ENCODE results near the gene ANKEF1.
"Not testable (repeated sequence)": the region's sequence is repeated elsewhere in the genome, so short reads cannot be mapped to it uniquely, and the experiment has no call there.

The ANKEF1 gene

DNA sequence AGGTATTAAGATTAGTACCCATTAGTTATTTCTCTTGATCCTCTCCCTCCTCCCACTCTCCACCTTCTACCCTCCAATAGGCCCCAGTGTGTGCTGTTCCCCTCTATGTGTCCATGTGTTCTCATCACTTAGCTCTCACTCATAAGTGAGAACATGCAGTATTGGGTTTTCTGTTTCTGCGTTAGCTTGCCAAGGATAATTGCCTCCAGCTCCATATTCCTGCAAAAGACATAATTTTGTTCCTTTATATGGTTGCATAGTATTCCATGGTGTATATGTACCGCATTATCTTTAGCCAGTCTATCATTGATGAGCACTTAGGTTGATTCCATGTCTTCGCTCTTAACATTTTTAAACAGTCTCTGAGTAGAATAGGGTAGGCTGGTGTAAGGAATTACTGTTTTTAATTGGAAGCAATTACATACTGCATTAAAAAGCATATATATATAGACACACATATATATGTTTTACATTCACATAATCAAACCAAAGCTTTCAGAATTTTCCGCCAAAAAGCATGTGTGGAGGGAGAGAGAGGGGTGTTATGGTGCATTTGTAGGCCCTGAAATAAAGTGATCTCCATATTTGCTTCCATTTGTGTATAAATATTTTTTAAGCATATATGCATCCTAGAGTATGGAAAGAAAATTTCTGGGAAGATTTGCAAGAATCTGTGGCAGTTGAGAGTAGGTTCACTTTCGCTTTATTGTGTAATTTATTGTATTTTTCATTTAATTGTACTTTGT is 709 bp upstream of the ANKEF1 start:
- no peak for DNase-seq

DNA sequence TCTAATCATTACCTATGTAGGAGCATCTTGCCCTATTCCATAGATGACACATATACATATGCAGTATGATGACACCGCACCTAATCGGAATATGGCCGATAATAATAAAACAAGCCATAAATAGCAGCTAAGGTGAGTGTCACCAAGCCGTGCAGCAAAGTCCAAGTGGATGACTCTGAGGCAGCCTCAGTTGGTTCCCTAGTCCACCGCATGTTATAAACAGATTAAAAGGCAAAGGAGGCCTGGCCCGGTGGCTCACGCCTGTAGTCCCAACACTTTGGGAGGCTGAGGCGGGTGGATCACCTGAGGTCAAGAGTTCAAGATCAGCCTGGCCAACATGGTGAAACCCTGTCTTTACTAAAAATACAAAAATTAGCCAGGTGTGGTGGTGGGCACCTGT is 1.5 kb downstream of the ANKEF1 start:
- not testable (repeated sequence) for DNase-seq

DNA sequence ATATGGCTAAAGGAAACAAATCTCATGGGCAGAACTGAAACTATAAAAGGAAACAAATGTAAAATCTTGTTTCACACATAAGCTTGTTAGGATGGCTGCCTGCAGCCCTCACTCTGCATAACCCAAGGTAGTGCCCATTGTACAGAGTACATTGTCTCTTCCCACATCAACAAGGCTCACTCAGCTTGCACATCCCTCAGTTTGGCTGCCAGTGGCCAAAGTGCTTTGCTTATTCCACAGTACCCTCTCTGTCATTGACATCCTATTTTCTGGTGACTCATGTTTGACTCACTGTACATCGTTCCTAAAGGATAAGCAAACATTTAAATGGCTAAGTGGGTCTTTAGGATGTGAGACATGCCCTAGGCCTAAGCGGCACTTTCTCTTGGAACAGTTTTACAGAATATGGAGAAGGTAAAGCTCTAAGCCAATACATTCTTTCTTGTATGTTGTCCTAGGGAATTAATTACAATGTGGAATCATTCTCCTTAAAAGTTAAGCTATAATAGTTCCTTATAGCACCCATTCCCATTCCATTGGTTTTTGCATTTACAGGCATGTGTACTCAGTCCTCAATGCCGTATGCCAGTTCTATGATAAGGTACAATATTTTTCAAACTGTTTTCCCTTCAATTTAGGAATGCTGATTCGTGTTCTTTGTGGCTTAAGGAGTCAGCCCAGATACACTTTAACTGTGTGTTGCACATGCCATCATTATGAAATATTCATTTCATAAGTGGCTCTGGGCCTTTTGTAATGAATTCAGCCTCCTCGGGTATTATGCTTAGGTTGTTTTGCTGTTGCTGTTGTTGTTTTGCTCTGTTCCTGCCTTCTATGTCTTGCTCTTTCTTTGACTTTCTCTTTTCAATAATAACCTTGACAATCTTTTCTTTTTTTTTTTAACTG is 5.5 kb downstream of the ANKEF1 start:
- DNase-seq: peak; percentile 93

DNA sequence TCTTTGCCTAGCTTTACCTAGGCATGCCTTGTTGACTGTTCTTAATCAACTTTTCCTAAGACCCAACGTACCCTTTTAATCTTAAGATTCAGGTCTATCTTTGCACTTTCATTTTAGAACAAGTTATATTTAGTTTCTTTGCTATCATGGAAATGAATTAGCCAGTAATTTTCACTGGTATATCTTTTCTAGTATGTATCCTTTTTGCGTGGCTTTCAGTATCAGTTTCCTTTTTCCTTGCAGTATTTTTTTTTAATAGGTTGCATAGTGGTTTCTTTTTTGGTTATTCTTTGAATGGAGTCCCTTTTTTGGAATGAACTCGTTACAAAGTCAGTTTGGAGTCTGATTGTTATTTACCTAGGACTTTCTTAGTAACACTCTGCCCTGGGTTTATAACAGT is 7.3 kb downstream of the ANKEF1 start:
- no peak for DNase-seq

DNA sequence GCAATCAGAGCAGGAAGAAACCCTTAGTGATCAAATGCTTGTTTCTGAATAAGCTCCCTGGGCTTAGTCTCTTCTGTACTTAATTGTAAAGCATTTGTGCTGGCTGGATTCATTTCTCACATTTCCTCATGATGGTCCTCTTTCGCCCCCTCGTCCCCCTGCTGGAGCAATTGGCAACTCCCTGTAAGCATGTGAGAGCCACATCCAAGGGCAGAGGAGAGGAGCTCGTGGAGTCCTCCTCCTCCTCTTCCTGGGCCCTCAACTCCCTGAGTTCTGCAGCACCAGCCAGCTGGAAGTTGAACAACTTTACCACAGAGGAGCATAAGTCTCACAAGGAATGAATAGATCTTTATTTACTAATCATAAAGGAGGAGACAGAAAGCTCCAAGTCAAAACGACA is 12.6 kb downstream of the ANKEF1 start:
- peak; percentile 33 for DNase-seq

DNA sequence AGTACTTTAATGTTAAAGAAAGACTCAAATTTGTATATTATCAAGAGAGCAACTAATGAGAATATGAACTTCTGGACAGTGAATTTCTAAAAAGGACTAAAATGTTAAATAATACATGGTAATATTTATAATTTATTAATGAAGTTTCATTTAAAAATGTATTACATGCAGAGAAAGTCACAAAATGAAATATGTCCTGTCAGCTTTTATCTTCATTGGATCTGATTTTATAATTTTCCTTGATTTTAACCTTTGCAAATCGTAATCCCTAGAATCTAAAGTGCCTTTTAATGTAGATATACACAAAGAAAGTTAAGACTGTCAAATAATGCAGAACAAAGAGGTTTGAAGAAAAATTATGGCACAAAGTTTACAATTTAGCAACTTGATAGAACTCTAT is 16.4 kb downstream of the ANKEF1 start:
- no peak for DNase-seq

DNA sequence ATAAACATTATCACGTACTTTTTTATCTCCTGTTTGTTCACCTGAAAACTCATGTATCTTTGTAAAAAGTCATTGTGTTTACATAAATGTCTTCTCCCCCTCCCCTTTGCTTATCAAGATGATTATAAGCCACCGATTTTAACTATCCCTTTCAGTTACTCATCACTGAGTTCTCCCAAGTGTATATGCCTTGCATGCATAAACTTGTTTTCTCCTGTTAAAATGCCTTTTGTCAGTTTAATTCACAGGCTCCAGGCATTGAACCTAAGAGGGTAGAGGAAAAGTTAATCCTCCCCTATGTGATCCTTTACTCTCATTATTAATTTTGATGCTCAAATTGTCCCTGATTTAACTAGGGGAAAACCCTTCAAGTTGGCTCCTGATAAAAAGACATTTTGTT is 24.2 kb downstream of the ANKEF1 start:
- no peak for DNase-seq

DNA sequence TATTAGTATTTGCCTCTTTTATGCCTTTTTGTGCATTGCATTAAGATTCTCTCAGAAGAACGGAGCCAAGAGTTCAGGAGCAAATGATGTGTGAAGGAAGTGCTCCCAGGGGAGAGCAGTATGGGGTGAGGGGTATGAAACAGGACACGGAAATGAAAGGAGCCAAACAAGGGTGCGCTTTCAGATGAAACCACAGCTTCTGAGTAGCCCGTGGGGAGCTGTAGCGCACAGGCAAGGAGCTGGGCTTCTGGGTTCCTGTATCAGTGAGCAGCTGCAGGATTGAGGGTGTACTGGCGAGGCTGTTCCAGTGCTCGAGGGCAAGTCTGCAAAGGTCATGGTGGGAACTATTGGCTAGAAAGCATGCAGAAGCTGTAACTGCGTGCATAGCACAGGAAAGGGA is 25.4 kb downstream of the ANKEF1 start:
- DNase-seq: no peak

DNA sequence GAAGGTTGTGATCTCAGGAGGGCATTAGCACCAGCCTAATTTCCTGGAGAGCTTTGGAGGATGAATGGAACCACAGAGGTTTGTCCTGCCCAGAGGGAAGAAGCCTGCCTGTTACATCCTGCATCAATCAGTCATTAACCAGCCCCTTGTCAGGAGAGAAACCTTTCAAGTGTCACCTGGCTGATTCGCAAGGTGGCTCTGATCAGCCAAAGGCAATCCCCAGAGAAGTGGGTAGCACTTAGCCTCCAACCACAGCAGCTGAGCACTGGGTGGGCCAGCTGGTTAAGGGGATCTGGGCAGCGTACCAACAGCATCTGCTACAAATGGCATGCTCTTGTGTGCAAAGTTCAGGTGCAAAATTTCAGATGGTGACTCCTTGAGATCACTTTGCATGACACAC is 26.9 kb downstream of the ANKEF1 start:
- DNase-seq: peak; percentile 54

DNA sequence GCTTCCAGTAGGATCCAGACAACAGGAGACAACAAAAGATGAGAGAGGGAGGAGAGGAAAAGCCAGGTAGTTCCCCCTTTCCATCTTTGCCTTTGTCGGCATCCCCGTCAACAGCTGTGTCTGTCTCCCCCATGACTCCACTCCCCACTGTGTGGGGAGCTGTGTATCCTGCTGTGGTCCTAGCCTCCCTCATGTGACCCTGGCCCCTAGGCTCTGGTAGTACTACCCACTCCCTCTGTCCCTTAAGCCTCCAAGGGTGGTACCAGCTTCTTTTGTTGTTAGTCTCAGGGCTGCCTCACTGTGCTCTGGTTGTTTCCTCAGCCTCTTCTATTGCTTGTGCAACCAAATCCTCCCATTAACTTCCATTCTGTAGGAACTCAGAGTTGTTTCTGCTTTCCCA is 28.7 kb downstream of the ANKEF1 start:
- DNase-seq: no peak

DNA sequence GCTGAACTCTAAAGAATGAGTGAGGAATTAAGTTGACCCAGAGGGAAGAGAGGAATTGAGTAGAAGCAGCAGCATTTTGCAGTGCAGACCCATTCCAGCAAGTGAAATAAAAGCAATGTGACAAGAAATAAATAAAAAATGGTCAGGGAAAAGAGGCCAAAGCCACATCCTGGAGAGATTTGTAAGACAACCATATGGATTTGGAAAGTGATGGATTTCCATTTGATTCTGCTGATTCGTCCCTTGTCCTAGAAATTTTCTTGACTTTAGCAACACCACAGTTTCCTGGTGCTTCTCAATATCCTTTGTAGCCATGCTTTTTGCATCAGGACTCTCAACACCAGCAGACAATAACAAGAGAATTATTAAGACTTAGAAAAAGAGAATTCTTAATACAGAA is 29.8 kb downstream of the ANKEF1 start:
- no peak for DNase-seq

DNA sequence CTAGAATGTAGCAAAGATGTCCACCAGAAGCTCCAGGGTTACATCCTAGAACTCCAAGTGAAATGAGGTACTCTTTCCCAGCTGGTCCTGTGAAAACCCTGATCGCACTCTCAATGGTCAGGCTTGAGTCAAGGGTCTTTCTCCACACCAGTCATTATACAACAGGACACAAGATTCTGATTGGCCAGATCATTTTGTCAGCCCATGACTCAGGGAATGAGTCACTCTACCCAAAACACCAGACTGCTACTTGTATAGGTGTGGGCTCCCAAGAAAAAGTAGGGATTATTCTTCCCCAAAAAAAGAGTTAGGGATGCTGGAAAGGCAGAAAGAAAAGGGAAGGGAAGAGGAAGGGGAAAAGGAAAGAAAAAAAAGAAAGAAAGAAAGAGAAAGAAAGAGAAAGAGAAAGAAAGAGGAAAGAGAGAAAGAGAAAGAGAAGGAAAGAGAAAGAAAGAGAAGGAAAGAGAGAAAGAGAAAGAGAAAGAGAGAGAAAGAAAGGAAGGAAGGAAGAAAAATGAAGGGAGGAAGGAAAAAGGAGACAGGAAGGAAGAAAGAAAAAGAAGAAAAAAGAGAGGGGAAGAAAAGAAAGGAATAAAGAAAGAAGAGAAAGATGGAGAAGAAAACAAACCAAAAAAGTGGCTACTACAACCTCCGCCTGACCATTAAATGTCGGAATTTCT is 30.5 kb downstream of the ANKEF1 start:
- DNase-seq: no peak

DNA sequence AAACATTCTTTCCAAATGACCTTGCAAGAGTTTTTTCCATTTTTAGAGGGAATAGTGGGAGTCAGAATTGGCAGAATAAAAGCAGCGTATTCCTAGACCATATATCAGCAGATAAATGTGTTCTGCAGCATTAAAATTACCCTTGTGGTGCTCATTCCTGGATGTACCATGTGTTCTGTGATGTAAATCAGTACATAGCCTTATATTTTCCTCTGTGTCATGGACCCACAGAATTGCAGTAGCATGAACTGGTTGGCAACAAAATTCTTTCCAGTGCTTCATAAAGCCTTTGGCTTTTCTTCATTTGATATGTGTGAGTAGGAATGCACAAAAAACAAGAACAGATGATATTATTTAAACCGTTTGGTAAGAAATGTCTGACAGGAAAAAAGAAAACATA is 32.5 kb downstream of the ANKEF1 start:
- no peak for DNase-seq

DNA sequence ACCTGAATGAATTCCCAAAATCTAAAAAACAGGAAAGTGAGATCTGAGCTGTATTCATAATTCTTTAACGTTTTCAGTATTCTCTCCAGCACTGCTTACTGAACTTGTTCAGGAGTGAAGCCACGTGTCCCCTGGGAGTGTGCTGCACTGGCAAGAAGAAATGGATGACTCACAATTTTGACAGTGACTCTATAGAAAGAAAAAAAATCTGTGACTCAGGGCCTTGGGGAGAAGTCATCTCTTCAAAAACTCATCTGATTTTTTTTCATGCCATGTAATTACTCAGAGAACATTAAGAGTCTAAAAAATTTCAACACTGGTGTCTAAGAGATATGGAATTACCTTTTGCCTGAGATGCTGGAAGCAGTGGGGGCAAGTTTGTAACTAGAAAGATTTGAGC is 39.7 kb downstream of the ANKEF1 start:
- peak; percentile 61 for DNase-seq

DNA sequence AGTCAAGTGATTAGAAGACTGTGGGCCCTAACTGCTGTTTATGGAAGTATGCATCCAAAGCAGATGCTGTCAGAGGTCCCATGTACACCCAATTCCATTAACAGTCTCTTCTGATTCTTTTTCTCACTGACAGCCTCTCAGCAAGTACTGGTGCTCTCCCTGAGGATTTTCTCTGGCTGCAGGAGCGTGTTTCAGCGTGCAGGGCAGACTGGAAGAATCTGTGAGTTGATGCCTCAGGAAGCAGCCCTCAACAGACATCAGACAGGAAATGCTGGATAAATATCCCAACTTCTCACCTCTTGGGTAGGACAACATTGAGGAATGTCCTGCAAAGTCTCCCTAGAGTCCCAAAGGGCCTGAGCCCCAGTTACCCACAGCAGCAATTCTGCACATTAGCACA is 40.8 kb downstream of the ANKEF1 start:
- DNase-seq: no peak

DNA sequence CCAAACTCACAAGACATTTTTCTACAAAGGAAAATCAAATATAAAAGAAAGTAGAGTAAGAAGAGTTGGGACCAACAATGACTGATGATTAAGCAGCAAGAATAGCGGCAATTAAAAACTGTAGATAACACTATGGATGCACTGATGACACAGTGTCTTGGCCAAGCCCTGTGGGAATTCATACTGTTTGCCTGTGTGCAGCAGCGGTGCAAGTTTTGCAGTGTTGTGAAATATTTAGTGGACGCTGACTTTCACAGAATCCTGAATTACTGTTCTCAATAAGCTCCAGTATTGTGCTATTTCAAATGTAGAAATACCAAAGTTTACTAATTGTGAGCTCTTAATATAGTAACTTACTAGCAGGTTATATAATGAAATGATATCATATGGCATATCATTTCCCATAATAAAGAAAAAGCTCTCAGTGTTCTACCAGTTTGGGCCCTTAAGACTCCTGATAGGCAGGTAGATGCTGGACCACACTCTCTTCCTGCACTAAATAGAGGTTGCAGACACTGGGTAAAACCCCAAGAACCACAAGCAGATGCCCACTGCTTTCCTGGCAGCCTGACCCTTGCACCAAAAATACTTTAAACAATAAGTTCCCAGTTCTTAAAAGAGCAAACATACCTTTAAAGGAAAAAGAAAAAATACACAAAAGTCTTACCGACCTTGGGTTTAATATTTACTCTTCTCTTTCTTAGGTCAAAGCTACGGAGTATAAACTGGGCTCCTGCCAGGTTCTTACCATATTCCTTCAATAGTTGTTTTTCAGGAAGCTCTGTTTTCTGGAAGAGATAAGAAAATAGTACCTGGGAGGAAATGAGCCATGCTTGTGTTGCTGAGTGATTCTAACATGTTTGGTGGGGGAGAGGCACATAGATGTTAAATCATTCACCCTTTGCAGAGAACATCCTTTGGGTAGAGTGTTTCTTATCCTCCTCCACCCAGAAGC is 41.6 kb downstream of the ANKEF1 start:
- no peak for DNase-seq

DNA sequence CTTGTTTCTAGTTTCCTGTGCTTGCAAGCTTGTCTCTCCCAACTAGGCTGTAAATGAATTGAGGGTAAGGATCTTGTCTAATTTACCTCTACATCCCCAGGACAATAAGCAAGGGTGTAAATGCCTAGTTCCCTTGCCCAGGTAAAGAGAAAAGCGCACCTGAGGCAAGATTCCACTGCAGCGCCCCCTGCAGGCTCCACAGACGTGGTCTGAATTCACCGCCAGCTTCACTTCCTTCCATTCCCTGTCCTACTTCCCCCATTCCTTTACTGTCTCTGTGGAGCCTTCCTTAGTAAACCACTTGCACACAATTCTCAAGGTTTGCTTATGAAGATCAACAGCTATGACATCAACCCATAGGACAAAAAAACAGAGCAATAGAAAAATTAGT is 42.3 kb downstream of the ANKEF1 start:
- DNase-seq: peak; percentile 44

DNA sequence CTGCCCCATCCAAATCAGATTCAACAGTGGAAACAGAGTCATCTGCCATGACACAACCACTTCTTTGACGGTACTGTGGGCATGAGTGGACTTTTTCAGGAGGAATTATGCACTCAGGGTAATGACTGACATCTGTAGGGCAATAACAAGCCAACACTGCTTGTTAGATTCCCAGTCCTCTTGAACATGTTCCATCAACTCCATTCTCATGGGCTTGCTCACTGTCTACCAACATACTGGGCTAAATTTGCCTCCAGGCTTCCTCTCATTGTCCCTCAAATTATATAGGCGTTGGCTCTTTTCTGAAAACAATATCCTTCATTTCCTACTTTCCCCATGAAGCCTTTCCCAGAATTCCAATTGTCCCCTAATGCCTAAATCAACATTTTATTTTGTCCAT is 43.1 kb downstream of the ANKEF1 start:
- no peak for DNase-seq

DNA sequence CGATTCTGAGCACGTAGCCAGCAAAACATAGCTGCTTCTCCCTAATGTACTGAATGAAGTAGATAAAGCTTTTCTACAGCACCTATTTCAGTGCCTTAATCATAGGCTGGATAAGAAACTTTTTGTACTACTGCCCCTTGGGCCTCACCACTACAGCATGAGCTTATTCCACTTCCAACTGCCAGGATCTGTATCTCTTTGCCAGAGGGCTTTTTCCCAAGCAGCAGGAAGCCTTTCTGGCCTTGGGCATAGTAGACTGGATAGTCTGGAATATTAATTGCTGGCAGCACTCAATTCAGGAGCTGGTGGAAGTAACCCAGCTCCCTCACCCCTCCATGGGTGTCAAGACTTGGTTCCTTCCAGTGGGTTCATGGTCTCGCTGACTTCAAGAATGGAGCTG is 43.6 kb downstream of the ANKEF1 start:
- no peak for DNase-seq

DNA sequence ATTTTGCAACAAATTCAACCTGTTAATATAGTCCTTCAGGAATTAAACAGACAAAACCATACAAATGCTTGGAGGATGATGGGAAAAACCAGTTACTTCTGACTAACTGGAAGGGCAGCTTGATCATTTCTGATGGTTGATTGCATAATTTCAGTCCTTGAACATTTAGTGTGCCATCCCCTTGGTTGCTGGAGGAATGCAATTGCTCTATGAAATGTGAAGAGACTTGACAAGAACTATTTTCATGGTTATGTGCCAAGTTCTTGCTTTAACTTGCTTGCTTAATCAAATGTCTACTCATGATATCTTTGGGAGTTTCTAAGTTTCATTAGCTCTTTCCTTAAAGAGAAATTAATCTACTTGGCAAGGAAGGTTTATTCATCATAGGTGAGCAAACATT is 45.2 kb downstream of the ANKEF1 start:
- no peak for DNase-seq

DNA sequence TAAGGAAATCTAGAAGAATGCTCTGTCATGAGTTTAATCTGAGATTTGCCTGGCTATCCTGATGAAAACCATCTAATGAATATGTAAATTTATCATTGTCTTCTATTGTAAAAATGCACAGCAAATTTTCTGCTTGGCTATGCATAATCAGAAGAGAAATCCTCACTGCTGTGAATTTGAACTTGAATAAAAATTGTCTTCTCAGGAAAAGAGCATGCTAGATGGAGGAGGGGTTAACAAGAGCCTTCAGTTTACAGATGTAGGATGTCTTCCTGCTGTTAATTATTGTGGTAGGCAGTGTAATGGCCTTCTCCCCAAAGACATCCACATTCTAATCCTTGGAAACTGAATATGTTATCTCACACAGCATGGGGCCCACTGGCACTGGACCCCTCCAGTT is 45.8 kb downstream of the ANKEF1 start:
- DNase-seq: no peak

DNA sequence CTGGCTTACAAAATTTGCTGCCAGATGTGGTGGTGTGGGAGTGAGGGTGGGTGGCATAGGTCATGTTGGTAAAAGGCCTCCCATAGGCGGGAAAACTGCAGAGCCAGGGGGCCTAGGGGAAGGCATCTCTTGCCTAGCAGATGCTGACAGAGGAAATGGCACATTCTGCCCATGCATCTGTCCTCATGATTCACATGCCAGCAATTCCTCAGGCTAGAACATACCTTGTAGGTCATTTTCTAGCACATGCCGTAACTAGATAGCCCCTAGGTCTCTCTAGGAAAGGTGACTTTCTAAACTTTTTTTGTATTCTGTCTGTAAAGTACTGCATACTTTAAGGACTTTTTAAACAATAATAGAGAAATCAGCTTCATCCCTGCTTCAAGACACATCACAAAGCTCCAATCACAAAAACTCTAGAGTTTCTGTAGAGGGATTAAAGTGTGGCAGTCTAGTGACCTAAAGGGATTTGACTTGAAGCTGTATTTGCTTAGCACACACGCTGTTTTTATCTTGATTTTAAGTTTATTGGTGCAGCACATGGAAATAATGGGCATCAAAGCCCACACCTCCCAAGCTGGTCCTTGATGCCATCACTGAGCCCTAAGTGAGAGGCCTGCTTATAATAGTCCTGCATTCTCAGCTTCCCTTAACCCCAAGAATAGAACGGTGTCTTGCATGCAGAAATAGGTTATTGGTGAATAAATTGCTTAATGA is 55.2 kb downstream of the ANKEF1 start:
- no peak for DNase-seq
